AG09319 (cell line): ENCODE measurements around the gene CAVIN2.

Source experiments
- DNase-seq: peaks from one replicate; pipeline ENCODE4 v3.0.0-alpha.2; 2010; ENCODE audit warnings: low read depth; ENCODE audit errors: extremely low read depth
- CTCF ChIP-seq: IDR thresholded peaks from 2 replicates; pipeline ENCODE4 v1.5.1; 2011; ENCODE audit warnings: low read depth, mild to moderate bottlenecking, inconsistent platforms, low read length, moderate library complexity

The CAVIN2 gene

DNA sequence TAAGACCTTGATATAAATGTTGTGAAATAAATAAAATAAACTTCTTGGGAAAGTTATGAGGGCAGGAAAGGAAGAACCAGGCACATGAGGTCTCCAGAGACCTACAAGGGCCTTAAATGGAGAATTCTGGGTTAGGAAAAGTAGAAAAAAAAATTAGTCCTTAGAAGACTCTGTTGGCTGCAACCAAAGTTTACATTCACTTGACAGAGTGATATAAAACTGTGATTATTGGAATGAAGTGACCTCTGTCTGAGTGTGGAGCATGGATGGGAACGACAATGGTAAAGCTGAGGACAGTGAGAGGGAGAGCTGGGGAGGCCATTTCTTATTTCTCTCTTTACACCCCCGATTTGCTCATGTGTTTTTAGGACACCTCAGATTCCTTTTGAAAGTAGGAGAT, 29.0 kb upstream of the CAVIN2 start:
- DNase-seq, result no peak
- no peak for TF ChIP-seq CTCF

DNA sequence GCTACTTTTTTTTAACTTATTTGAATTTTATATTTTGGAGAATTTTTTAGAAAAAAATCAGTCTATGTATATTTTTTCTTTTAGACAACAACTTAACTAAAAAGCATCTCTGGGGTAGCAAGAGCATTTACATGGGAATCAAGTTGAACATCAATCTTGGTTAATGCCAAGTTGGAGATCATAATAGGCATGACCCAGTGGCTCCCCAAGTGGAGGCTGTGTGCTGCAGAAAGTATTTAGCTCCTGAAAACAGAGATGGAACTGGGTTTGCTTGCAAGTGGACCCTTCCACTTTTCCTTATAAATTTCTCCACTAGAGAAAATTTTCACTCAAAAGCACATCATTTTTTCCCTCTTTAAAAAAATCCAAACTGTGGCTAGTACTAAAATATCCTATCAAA, 23.9 kb upstream of the CAVIN2 start:
- TF ChIP-seq CTCF, result no peak
- no peak for DNase-seq

GRCh38 chr2:191869781-191870180, 22.9 kb upstream of the CAVIN2 start:
- no peak for DNase-seq
- peak; percentile 8; the same call in 1 of the 2 replicates for TF ChIP-seq CTCF

DNA sequence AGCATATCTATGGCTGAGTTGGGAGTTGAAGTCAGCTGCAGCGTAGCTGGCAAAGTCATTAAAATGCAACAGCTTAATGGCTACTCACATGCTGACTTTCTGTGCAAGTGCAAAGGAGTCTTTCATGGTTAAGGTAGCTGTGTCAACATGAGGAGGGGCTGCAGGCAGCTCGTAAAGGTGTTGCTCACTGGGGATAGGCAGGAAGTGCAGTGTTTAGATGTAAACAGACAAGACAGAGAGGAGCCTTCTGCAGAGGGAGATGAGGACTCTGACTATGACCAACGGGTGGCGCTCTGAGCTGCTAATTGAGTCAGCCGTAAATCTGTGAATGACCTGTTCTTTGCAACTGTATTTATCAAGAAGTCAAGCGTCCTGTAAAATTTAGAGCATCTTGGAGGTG, 22.3 kb upstream of the CAVIN2 start:
- TF ChIP-seq CTCF, result peak; percentile 15
- DNase-seq, result no peak

DNA sequence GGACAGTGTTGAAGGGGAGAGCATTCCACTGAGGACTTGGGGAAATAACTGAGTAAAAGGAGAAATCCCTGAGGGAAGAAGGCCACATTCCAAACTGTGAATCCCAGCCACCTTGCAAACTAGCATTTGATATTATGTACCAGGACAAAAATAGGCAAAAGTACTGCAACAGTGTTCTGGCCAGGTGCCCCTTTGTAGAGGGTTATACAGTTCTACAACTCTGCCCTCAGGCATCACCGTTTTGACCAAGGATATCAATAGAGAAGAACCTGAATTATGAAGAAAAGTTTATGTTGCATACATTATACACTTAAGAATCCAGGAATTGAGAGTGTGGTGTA, 20.6 kb upstream of the CAVIN2 start:
- no peak for TF ChIP-seq CTCF
- DNase-seq, result no peak

GRCh38 chr2:191866675-191867506, 20.0 kb upstream of the CAVIN2 start:
- DNase-seq, result peak; percentile 74
- TF ChIP-seq CTCF, result no peak

DNA sequence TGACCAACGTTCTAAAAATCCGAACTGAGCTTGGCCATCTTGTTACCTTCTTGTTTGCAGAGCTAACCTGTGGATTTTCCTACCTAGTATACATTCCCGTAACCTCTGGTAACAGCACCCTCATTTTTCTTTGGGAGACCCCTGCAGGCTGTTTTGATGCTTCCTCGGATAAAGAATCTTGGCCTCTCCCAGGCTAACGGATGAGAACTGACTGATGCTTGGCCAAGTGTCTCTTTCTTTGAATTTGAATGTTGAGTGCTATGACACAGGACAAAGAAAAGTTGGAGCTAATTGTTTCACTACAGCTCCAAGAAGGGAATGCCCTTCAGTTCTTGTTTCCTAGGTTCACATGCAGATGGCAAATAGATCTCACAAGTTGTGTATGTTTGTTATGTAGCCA, 19.3 kb upstream of the CAVIN2 start:
- DNase-seq, result no peak
- TF ChIP-seq CTCF, result no peak
